Activated T-cell treated with anti-CD3 and anti-CD28 coated beads for 24 hours (primary cell): ENCODE measurements around the gene PDE3B.

Experiments
- DNase-seq: peaks from one replicate; pipeline ENCODE4 v3.0.0-alpha.2; 2020; ENCODE audit warnings: low read depth

PDE3B gene

GRCh38 chr11:14886513-14886912 is 242.9 kb downstream of the PDE3B start:
- DNase-seq = no peak

DNA sequence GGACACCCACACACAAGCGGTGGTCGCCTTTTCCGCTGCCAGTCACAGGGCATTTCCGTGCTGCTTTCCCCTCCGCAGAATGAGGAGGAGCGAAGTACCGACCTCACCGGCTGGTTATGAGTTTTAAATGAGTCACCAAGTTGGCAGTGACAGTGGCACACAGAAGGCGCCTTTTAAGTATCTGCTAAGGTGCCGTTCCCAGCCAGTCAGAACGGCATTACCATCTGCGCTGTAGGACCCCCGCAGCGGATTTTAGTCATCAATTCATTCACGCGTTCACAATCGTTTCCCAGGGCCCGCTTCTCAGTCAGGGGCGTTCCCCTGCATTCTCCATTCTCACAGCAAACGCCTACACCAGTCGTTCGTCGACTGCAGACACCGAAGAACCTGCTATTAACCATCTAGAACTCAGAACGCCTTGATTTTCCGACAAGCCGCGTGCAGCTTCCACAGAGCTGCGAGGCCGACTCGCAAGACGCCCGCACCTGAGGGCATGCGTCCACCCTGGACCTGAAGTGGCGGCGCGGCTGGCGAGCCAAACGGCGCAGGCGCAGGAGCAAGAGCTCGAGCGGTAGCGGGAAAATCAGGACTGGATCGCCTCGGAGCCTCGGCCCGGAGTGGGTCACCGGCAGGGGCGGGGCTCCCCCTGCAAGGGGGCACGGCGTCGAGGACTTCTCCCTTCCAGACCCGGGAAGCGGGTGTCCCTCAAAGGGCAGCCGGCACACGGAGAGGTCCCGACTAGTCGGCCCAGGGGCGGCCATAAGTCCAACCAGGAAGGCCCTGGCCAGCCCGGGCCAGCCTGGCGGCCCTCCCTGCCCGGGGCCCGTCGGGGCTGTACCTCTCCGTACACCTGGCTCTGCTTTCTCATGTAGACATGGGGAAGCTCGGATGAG is 247.8 kb downstream of the PDE3B start:
- DNase-seq = peak; percentile 78

DNA sequence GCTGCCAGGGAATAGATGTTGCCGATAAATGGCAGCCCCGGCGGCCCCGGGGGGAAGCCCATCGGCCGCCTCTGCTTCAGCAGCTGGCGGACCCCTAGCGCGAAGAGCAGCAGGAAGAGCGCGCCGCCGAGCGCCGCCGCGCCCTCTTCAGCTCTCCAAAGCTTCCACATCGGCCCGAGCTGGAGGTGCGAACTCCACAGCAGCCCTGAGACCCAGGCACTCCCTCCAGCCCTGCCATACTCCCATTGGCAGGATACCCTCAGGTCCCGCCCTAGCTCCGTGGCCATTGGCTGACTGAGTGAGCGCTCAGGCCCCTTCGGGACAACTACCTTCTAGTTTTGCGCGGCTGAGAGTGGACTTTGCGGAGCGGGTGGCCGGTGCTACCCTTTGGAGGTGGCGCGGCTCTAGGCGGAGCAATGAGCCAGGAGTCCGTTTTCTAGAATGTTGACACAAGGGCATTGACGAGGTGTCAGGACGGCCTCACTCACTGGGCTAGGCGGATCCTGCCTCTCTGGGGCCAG is 248.5 kb downstream of the PDE3B start, which contains the start of gene CYP2R1:
CYP2R1 (minus strand) TSS at position 196 of the 521 bp plus-strand sequence; CDS start at position 170, 26 bp downstream.
- DNase-seq = peak; percentile 85

GRCh38 chr11:14892577-14892976 is 249.0 kb downstream of the PDE3B start:
- no peak for DNase-seq

GRCh38 chr11:14894657-14895598 is 251.3 kb downstream of the PDE3B start:
- no peak for DNase-seq

DNA sequence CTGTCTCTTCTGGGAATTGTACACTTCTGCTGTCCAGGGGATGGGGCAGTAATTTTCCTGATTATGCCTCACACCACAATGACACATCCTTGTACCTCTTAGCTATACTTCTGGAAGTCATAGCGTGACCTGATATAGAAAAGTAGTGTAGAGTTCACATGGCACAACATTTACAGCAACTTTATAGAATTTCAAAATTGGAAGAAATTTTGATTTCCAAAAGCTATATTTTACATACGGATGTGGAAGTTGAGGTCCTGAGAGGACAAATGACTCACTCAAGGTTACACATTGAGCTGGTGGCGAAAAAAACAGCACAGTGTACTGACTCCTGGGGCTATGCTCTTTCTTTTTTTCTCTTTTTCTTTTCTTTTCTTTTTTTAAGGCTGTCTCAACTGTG is 254.8 kb downstream of the PDE3B start:
- no peak for DNase-seq

- DNase-seq = no peak
Observed at GRCh38 chr11:14898906-14899305, 255.3 kb downstream of the PDE3B start.

- DNase-seq = no peak
Observed at GRCh38 chr11:14902650-14903350, 259.2 kb downstream of the PDE3B start.

GRCh38 chr11:14904745-14905103 is 261.1 kb downstream of the PDE3B start:
- peak; percentile 74 for DNase-seq

DNA sequence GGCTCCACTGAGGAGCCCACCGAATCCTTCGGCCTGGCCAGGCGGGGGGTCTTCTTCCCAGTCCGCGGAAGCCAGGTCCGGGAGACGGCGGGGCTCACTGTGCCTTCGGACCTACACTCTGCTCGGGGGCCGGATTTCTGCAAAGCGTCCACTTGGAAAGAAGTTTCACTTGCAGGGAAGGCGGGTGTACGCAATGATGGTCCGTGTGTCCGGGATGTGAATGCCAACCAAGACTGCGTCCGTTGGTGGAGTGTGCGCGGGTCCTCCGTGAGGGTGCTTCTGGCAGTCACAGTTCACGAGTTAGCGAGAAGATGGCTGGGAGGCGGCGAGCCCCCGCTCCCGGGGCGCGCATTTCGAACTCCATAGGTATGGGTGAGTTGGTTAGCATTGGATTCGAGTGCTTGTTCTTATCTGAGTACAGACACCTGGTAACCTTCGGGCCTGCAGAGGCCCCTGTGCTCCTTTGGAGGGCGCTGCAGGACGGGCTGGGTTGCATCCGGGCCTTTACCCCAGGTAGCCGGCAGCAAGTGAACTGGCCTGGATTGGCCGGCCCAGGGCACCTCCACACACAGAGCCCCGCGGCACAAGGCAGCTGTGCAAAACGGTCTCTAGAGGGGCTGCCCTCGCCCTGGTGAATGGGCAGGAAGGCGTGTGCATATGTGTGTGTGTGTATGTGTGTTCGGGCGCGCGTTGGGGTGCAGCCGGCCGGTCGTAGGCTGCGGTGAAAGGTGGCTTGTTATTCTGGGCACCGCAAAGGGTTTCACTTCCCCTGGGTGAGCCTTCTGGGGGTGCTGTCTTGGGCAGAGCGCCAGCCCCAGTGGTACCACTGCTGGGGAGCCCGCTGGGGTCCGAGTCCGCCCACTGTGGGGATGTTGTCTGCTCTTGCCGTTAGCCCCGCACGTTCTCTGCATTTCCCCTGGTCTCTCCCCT is 261.8 kb downstream of the PDE3B start:
- DNase-seq = peak; percentile 49

DNA sequence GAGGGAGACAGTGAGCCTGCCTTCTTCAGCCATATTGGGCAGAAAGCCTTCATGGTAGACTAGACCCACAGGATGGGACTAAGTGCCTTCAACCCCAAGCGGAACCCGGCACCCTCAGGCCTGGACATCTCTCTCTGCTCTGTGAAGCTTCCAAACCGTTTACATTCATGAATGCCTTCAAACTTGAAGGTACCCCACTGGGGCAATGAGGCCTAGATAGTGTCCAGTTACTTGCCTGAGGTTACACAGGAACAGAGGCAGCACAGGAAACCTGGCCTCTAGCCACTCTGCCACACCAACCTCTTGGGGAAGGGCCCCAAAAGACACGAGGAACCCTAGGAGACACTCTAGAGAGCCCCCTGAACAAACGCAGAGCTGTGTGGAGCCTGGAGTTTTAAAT is 263.0 kb downstream of the PDE3B start:
- DNase-seq = no peak

GRCh38 chr11:14906993-14907392 is 263.4 kb downstream of the PDE3B start:
- no peak for DNase-seq

DNA sequence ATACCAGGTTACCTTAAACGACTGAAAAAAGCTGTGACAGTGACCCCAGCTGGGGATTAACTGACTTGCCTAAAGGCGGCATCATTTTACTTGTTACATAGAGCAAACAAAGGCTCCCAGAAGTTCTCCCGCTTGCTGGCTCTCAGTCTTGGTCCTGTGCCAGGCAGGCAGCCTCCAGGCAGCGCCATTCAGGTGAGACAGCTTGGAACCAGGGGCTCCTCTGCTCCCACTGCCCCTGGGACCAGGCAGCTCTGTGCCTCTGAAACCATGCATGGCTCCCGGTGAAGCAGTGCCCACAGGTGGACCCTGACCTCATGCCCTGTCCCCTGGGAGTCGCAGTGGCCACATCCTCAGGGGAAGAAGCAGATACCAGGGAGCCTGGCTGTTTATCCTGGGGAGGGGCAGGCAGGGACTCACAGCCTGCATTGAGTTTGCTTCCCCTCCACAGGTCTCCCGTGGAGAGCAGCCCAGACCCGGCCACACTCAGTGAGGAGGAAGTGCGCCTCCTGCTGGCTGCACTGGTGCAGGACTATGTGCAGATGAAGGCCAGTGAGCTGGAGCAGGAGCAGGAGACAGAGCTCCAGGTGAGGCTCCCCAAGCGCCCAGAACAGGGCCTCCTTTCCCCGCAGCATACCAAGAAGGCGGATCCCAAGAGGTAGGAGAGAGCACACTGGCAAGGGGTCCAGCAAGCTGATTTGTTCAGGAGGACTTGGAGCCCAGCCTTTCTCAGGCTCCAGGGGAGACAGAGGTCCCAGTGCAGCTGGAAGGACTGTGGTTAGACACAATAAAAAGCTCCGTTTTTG is 264.0 kb downstream of the PDE3B start:
- DNase-seq = peak; percentile 75

DNA sequence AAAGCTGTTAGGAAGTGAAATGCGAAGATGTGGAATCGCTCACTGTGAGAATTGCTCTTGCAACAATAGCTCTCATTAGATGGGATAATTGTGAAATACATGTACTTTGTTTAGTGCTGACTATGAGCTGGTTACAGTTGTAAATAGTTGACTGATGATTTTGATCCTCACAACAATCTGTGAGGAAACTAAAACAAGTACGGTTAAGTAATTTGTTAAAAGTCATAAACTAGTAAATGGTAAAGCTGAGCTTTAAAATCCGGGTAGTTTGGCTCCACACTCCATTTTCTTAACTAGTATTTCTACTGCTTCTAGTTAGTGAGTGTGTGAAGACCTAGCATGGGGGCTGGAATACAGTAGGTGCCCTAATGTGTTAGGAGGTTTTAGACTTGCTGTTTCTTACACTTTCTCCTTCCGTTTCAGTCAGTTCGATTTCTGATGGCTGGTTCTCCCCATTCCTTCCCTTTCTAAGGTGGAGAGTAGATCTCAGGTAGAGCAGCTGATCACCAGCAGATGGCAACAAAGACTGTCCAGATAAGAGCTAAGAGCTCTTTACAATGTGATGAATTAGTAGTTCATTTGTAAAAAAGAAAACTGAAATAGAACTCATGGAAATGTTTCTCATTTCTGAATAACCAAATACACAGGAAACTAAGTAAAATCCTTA is 264.7 kb downstream of the PDE3B start:
- DNase-seq = no peak

- no peak for DNase-seq
Observed at GRCh38 chr11:14914536-14914935, 270.9 kb downstream of the PDE3B start.

DNA sequence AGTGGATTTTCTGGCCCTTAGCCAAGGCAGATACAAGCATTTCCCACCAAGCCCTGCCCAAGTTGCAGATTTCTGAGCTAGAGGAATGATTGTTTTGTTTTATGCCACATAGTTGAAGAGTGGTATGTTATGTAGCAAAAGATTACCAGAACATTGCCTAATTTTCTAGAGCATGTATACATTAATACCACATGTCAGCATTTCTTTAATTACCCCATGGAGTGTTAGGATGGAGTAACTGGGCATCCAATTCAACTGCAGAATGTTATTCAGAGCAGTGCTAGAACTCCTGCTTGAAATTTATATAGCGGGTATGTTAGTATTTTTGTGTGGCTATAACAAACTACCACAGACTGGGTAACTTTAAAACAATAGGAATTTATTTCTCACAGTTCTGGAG is 272.8 kb downstream of the PDE3B start:
- no peak for DNase-seq
